GM13976 (cell line): ENCODE measurements around the gene FAM199X.
A peak's percentile ranks its signal among the peaks of the same experiment; 100 is the strongest.

ENCODE experiments used
- DNase-seq: peaks from one replicate; pipeline ENCODE4 v3.0.0; 2012; ENCODE audit warnings: low spot score
- CTCF ChIP-seq: IDR thresholded peaks from 2 replicates; pipeline ENCODE4 v1.5.1; 2012; ENCODE audit warnings: borderline replicate concordance, mild to moderate bottlenecking; ENCODE audit not compliant: insufficient read depth; ENCODE audit errors: extremely low read depth, missing control alignments, control extremely low read depth
- in situ Hi-C: fragments of 300-500 bp; cut with MboI; formaldehyde crosslinking; loops from one replicate; pipeline ENCODE4 v1.12.0; 2022; ENCODE audit warnings: low sequenced_read_pairs, mixed read lengths, inconsistent platforms; ENCODE audit not compliant: unreplicated experiment

Gene FAM199X

GRCh38 chrX:104183685-104184084 lies 17.4 kb downstream of the FAM199X start:
- DNase-seq: no peak
- in situ Hi-C loops: no loop called here
- TF ChIP-seq CTCF: no peak

GRCh38 chrX:104187931-104188330 lies 21.7 kb downstream of the FAM199X start:
- DNase-seq: no peak
- TF ChIP-seq CTCF: no peak
- in situ Hi-C loops: no loop called here

- TF ChIP-seq CTCF: no peak
- in situ Hi-C loops: no loop called here
- DNase-seq: no peak
Observed at GRCh38 chrX:104189837-104190236, 23.6 kb downstream of the FAM199X start.

GRCh38 chrX:104193485-104193884 lies 27.2 kb downstream of the FAM199X start:
- in situ Hi-C loops: no loop called here
- TF ChIP-seq CTCF: no peak
- DNase-seq: no peak

GRCh38 chrX:104195013-104195412 lies 28.8 kb downstream of the FAM199X start:
- DNase-seq: no peak
- TF ChIP-seq CTCF: no peak
- in situ Hi-C loops: no loop called here

- in situ Hi-C loops: no loop called here
- DNase-seq: peak; percentile 34
- TF ChIP-seq CTCF: peak; percentile 54
Observed at GRCh38 chrX:104195489-104196084, 29.3 kb downstream of the FAM199X start.
